CD4-positive, CD25-positive, alpha-beta regulatory T cell (primary cell): ENCODE data around the gene PIEZO1. TPM values are rescaled to one million over a fixed set of nuclear protein-coding genes. Genes with fewer than 3 reads are reported as not detected.
A peak's percentile ranks its signal among the peaks of the same experiment; 100 is the strongest.
"Not testable (repeated sequence)": the region's sequence is repeated elsewhere in the genome, so short reads cannot be mapped to it uniquely, and the experiment has no call there.

Source experiments
- ATAC-seq, 2 donors: fragments of 150-1000 bp; cut with Tn5 transposase; one replicate each; pipeline ENCODE4 v1.10.0; 2021; ENCODE audit warnings: low read depth in 2 of 2, moderate number of reproducible peaks in 2 of 2, moderate library complexity in 1 of 2
- DNase-seq, 3 donors: peaks; one replicate each; pipeline versions ENCODE4 v3.0.0 to v3.0.0-alpha.2; 2012 to 2022; ENCODE audit warnings: mixed read lengths in 1 of 3
- H3K27ac ChIP-seq: one replicate; pipeline ENCODE4 v1.7.0; 2013; ENCODE audit warnings: mild to moderate bottlenecking, low read length; ENCODE audit not compliant: insufficient read depth, poor library complexity, severe bottlenecking
- H3K27me3 ChIP-seq: one replicate; pipeline ENCODE4 v1.7.0; 2013; ENCODE audit warnings: low read length; ENCODE audit not compliant: control insufficient read depth, insufficient read depth
- H3K36me3 ChIP-seq: one replicate; pipeline ENCODE4 v1.7.0; 2013; ENCODE audit warnings: mild to moderate bottlenecking, low read length, moderate library complexity; ENCODE audit not compliant: control insufficient read depth, insufficient read depth
- H3K4me1 ChIP-seq: 2 replicates; pipeline ENCODE4 v1.7.0; 2013; ENCODE audit warnings: mild to moderate bottlenecking, low read length; ENCODE audit not compliant: insufficient read depth, control insufficient read depth, poor library complexity, severe bottlenecking
- H3K4me3 ChIP-seq: one replicate; pipeline ENCODE4 v1.7.0; 2013; ENCODE audit warnings: low read depth, mild to moderate bottlenecking, low read length, moderate library complexity
- H3K9me3 ChIP-seq, 2 experiments: 1 replicate in 1 of 2; 2 replicates in 1 of 2; pipeline ENCODE4 v1.7.0; 2013; ENCODE audit warnings: low read length in 2 of 2, mild to moderate bottlenecking in 1 of 2, moderate library complexity in 1 of 2; ENCODE audit not compliant: control insufficient read depth in 2 of 2
- H3K27ac Mint-ChIP-seq, 3 donors: one replicate each; pipeline ENCODE4 v1.8.0; 2020 to 2022; ENCODE audit warnings: mild to moderate bottlenecking in 3 of 3, mixed read lengths in 3 of 3, moderate library complexity in 2 of 3
- H3K27me3 Mint-ChIP-seq: one replicate; pipeline ENCODE4 v1.8.0; 2022; ENCODE audit warnings: mild to moderate bottlenecking, mixed read lengths
- H3K36me3 Mint-ChIP-seq: one replicate; pipeline ENCODE4 v1.8.0; 2020; ENCODE audit warnings: mixed read lengths
- H3K4me1 Mint-ChIP-seq, 4 donors: one replicate each; pipeline ENCODE4 v1.8.0; 2020 to 2022; ENCODE audit warnings: mixed read lengths in 4 of 4, mild to moderate bottlenecking in 1 of 4
- H3K4me3 Mint-ChIP-seq, 4 donors: one replicate each; pipeline ENCODE4 v1.8.0; 2020 to 2022; ENCODE audit warnings: mild to moderate bottlenecking in 4 of 4, mixed read lengths in 4 of 4, moderate library complexity in 3 of 4
- H3K9me3 Mint-ChIP-seq, 7 donors: one replicate each; pipeline ENCODE4 v1.8.0; 2020 to 2022; ENCODE audit warnings: mixed read lengths in 7 of 7, mild to moderate bottlenecking in 3 of 7, moderate library complexity in 2 of 7
- polyA plus RNA-seq, 4 donors: library from polyadenylated mRNA; unstranded; fragments of 300-500 nt; fragmentation: Illumina TruSeq; gene quantifications; one replicate each; pipeline ENCODE4 v1.2.3, GENCODE V29; 2021
- total RNA-seq: library from RNA; stranded (reverse); gene quantifications from one replicate; pipeline ENCODE4 v1.2.3, GENCODE V29; 2022

PIEZO1 gene
- total and polyA plus RNA-seq, 5 donors from 2014 or later, result 18.1 to 337 (median 20.2) TPM

DNA sequence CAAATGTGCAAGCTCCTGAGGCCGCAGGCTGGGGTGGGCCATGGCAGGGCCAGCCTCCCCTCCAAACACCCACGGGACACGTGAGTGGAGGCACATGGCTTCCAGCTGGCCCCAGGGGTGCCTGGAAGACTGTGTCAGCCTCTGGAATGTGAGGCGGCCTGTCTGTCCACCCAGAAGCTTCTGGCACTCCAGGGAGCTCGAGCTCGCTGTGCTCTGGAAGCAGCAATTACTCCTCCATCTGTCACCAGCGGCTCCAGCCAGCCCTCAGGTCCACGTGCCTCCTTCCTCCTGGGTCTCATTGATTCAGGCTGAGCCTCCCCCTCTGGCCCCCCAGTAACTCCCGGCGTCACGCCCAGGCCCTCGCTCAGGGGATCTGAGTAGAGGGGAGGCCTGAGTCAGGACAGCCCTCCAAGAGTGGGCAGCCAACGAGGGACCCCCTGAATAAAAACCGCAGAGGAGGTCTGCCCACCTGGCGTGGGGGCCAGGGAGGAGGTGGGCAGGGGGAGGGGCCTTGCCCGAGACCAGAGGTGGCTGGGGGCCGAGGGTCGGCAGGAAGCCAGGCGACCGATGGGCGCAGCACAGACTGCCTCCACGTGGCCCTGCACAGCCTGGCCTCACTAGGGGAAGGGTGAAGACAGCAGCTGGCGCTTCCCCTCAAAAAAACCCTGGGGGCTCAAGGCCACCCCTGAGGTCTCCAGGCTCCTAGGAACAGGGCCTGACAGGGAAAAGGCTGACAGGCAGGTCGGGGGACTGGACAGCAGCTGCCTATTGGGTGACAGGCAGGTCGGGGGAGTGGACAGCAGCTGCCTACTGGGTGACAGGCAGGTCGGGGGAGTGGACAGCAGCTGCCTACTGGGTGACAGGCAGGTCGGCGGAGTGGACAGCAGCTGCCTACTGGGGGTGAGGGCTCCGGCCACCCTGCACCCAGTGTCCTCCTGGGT is 11.9 kb downstream of the PIEZO1 start:
- Mint-ChIP-seq H3K27ac (no peak overlapping the region), H3K4me1 (peaks cover 0 to 46% (median 8%) of the 10 kb centered on the region in 4 donors), H3K36me3 (no peaks in the 10 kb centered on the region), H3K9me3 (no peaks in the 10 kb centered on the region), H3K27me3 (no peaks in the 10 kb centered on the region), H3K4me3 (no peak overlapping the region)
- peaks cover 2% of the 10 kb centered on the region for H3K36me3 ChIP-seq
- ATAC-seq (no peak), DNase-seq (no peak)
- H3K4me1 ChIP-seq, result peaks cover 51% of the 10 kb centered on the region
- no peaks in the 10 kb centered on the region for H3K9me3 ChIP-seq
- H3K4me3 ChIP-seq, result no peak overlapping the region
- H3K27ac ChIP-seq, result no peak overlapping the region
- no peaks in the 10 kb centered on the region for H3K27me3 ChIP-seq

DNA sequence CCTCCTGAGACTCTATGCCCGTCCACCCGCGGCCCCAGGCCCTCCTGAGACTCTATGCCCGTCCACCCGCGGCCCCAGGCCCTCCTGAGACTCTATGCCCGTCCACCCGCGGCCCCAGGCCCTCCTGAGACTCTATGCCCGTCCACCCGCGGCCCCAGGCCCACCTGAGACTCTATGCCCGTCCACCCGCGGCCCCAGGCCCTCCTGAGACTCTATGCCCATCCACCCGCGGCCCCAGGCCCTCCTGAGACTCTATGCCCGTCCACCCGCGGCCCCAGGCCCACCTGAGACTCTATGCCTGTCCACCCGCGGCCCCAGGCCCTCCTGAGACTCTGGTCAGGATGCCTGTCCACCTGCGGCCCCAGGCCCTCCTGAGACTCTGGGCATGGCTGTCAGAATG is 13.2 kb downstream of the PIEZO1 start:
- DNase-seq, H3K9me3 Mint-ChIP-seq, H3K4me3 ChIP-seq, H3K36me3 ChIP-seq, H3K27me3 ChIP-seq, ATAC-seq, H3K4me3 Mint-ChIP-seq, H3K27me3 Mint-ChIP-seq, H3K27ac ChIP-seq, H3K27ac Mint-ChIP-seq, H3K36me3 Mint-ChIP-seq, H3K9me3 ChIP-seq: not testable (repeated sequence)
- peaks cover 58% of the 10 kb centered on the region for H3K4me1 ChIP-seq
- peaks cover 0 to 48% (median 15%) of the 10 kb centered on the region in 4 donors for H3K4me1 Mint-ChIP-seq

DNA sequence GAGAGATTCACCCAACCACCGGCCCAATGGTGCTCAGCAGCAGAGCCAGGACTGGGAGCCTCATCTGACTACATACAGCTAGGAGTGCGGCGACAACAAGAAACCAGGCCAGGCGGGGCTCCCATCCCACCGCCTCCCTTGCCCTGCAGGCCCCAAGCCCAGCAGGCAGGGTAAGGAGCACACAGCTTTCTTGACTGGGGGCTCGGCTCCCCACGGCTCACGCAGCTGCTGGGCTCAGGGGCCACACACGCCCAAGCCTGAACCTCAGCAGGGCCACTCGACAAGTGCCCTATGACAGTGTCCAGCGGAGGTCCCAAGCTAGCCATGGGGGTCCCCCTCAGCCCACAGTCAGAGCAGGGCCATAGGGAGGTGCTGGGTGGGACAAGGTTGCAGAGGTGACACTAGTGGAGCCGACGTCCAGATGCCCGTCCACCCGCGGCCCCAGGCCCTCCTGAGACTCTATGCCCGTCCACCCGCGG is 13.7 kb downstream of the PIEZO1 start:
- H3K27me3 ChIP-seq, result no peaks in the 10 kb centered on the region
- H3K27ac ChIP-seq, result no peak overlapping the region
- Mint-ChIP-seq H3K9me3 (no peaks in the 10 kb centered on the region), H3K27ac (peak overlapping the region in 1 of 3 donors; percentile 75), H3K4me3 (no peak overlapping the region), H3K4me1 (peaks cover 0 to 45% (median 17%) of the 10 kb centered on the region in 4 donors), H3K36me3 (no peaks in the 10 kb centered on the region), H3K27me3 (no peaks in the 10 kb centered on the region)
- ATAC-seq (no peak), DNase-seq (no peak)
- H3K9me3 ChIP-seq, result no peaks in the 10 kb centered on the region
- H3K36me3 ChIP-seq, result no peaks in the 10 kb centered on the region
- H3K4me1 ChIP-seq, result peaks cover 61% of the 10 kb centered on the region
- no peak overlapping the region for H3K4me3 ChIP-seq

DNA sequence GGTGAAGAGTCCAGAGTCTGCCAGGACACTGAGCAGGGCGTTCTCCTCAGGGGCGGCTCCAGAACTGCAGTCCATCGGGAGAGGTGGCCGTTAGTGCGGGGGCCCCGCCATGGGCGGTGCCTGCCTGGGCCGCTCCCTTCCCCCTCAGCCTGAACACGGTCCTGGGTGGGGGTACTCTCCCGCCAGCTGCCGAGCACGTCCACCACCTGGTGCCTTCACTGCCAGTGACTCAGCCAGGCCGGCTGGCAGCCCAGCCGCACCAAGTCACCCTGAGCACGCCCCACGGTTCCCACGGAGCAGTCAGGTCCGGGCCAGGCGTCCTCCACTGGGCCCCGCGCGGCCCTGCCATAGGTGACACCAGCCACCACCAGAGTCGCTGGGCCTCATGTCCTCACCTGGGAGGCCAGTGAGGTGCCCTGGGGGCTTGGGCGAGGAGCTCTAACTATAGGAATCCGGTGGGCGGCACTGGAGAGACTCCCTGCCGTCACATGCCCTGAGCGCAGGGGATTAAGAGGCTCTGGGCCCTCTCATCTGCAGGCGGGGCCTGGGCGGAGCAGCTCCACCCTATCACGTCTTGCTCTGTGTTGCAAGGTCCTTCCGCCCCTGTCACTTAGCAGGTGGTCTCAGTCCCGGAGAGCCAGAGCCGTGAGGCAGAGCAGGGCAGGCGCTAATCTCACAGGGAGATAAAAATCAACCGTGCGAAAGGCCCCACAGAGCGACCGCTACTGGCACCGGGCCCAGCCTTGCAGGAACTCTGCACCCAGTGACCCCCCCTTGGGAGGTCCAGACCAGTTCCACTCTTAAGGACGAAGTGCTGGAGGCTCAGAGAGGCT is 14.3 kb downstream of the PIEZO1 start:
- Mint-ChIP-seq H3K36me3 (no peaks in the 10 kb centered on the region), H3K27ac (peak overlapping the region in 1 of 3 donors; percentile 75), H3K4me3 (no peak overlapping the region), H3K27me3 (no peaks in the 10 kb centered on the region), H3K4me1 (peaks cover 0 to 47% (median 19%) of the 10 kb centered on the region in 4 donors), H3K9me3 (no peaks in the 10 kb centered on the region)
- H3K27me3 ChIP-seq, result no peaks in the 10 kb centered on the region
- no peak overlapping the region for H3K4me3 ChIP-seq
- H3K27ac ChIP-seq, result no peak overlapping the region
- H3K36me3 ChIP-seq, result no peaks in the 10 kb centered on the region
- peaks cover 61% of the 10 kb centered on the region for H3K4me1 ChIP-seq
- no peak for DNase-seq
- H3K9me3 ChIP-seq, result no peaks in the 10 kb centered on the region
- ATAC-seq, result peak in 1 of 2 donors; percentile 29

DNA sequence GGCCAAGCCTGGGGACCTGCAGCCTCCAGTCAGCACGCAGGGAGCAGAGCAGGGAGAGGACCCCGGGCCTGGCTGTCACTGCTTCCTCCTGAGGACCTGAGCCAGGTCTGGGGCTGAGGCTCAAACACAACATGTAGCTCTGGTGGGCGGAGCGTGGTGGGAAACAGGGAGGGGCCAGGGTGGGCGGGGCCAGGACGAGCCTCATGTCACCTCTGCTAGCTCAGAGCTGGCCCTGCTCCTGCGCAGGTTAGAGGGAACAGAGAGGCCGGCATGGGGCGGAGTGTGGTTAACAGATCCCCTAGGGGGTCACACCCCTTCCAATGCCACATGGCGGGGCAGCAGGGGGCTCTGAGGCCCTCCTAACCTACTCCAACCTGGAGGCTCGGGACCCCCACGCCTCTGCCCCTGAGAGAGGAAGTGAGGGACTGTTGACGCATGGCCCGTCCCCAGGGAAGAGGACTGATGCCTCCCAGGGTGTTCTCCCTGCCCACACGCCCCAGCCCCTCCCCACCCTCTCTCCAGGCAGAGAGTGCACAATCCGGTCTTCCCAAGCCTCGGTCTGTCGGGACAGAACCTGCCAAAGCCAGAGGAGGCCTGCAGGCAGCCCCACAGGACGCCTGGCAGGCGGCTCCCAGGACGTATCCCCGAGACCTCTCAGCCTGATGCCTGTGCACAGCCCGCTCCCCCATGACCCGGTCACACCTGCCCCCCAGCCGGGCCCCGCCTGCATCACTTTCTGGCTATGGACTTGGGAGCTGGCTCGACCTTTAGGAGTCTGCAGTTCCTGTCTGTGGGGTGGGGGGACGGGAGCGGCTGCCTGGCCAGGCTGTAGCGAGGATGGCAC is 15.2 kb downstream of the PIEZO1 start:
- H3K36me3 Mint-ChIP-seq, result no peaks in the 10 kb centered on the region
- H3K4me1 Mint-ChIP-seq, result peaks cover 0 to 50% (median 19%) of the 10 kb centered on the region in 4 donors
- Histone ChIP-seq H3K9me3 (no peaks in the 10 kb centered on the region), H3K27me3 (no peaks in the 10 kb centered on the region), H3K27ac (peak overlapping the region; percentile 14), H3K4me1 (peaks cover 58% of the 10 kb centered on the region), H3K36me3 (no peaks in the 10 kb centered on the region), H3K4me3 (no peak overlapping the region)
- peak overlapping the region in 1 of 3 donors; percentile 25 for H3K27ac Mint-ChIP-seq
- H3K27me3 Mint-ChIP-seq, result no peaks in the 10 kb centered on the region
- DNase-seq (peak in 1 of 3 donors; percentile 68), ATAC-seq (peak in 1 of 2 donors; percentile 39)
- no peak overlapping the region for H3K4me3 Mint-ChIP-seq
- no peaks in the 10 kb centered on the region for H3K9me3 Mint-ChIP-seq

DNA sequence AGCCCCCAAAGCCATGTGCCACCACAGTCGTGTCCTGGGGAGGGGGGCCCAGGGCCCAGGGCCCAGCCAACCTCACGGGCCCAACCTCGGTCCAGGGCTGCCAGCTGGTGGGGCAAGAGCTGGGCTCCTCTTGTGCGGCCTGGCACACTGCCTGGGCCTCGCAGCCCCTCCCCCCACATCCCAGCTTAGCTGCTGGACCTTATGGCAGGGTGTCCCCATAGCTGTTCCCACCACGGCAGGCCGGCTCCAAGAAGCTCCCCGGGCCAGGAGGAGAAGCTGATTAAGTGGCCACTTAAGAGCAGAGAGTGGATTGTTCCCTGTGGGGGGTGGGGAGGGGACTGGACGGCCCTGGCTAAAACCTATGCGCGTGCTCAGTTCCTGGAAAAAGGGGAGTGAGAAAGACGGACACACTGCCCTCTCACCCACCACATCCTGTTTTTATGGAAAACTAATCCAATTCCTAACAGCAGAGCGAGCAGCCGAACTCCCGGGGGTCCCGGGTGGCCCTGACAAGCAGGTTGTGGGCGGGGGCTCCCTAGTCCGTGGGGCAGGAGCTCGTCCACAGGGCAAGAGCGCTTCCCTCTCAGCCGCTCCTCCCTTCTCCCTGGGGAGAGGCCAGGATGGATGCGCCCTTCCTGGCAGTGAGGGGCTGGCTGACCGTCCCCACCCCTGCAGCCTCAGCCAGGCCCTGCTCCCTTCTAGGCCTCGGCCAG is 16.8 kb downstream of the PIEZO1 start:
- Mint-ChIP-seq H3K36me3 (peaks cover 2% of the 10 kb centered on the region), H3K9me3 (no peaks in the 10 kb centered on the region), H3K27me3 (no peaks in the 10 kb centered on the region), H3K4me1 (peaks cover 0 to 44% (median 19%) of the 10 kb centered on the region in 4 donors), H3K27ac (no peak overlapping the region), H3K4me3 (no peak overlapping the region)
- no peaks in the 10 kb centered on the region for H3K27me3 ChIP-seq
- H3K27ac ChIP-seq, result no peak overlapping the region
- ATAC-seq, result no peak
- peaks cover 8% of the 10 kb centered on the region for H3K36me3 ChIP-seq
- no peak overlapping the region for H3K4me3 ChIP-seq
- H3K4me1 ChIP-seq, result peaks cover 42% of the 10 kb centered on the region
- H3K9me3 ChIP-seq, result no peaks in the 10 kb centered on the region
- DNase-seq, result no peak
